ENCODE data around the gene DAAM1. TPM values are rescaled to one million over a fixed set of nuclear protein-coding genes. Genes with fewer than 3 reads are reported as not detected.

DAAM1 gene
- polyA plus RNA-seq, 3 donors: 3.2 to 6.3 (median 4.4) TPM

- no peak overlapping the region for H3K9ac ChIP-seq (ENCODE audit: insufficient read depth, low read length, poor library complexity, severe bottlenecking)
- H3K36me3 ChIP-seq (replicated peaks in 1 of 2; ENCODE audit: control insufficient read depth in 1 of 2, insufficient read depth in 2 of 2, low read length in 2 of 2): no peaks in the 10 kb centered on the region
- no peak overlapping the region for H3K27ac ChIP-seq (ENCODE audit: low read depth in 1 of 2, low read length in 2 of 2)
- intact Hi-C loops (cut with micrococcal nuclease): no loop called here
- 100% methylated on average over 1 of the region's 3 CpGs for WGBS (ENCODE audit: insufficient coverage)
- no peak for DNase-seq
- H3K4me1 ChIP-seq (ENCODE audit: control insufficient read depth in 1 of 2, insufficient read depth in 2 of 2, low read length in 2 of 2): peaks cover 7 to 10% of the 10 kb centered on the region in 2 donors
- H3K27me3 Mint-ChIP-seq (ENCODE audit: low read depth in 3 of 3): peaks cover 2 to 3% (median 3%) of the 10 kb centered on the region in 3 donors
- no peak overlapping the region for H3K4me2 ChIP-seq (replicated peaks; ENCODE audit: extremely low read depth, low read length, poor library complexity, severe bottlenecking)
- no peak overlapping the region for H2AFZ ChIP-seq (ENCODE audit: insufficient read depth, low read depth, low read length, poor library complexity, severe bottlenecking)
- H3K27ac Mint-ChIP-seq: no peak overlapping the region
- H3K4me3 Mint-ChIP-seq: no peak overlapping the region
- no peaks in the 10 kb centered on the region for H3K79me2 ChIP-seq (ENCODE audit: insufficient read depth, low read length)
- no peaks in the 10 kb centered on the region for H3K36me3 Mint-ChIP-seq
- H4K20me1 ChIP-seq (ENCODE audit: insufficient read depth, low read length): no peaks in the 10 kb centered on the region
- H3K4me3 ChIP-seq (replicated peaks in 1 of 3; ENCODE audit: low read depth in 2 of 3, low read length in 3 of 3): no peak overlapping the region
- H3K27me3 ChIP-seq (ENCODE audit: control insufficient read depth in 2 of 2, insufficient read depth in 2 of 2, low read length in 2 of 2): no peaks in the 10 kb centered on the region
- peaks cover 0 to 2% (median 0%) of the 10 kb centered on the region in 7 donors for H3K9me3 Mint-ChIP-seq
- TF ChIP-seq CTCF (IDR thresholded peaks at IDR 0.05): no peak
- H3K9me3 ChIP-seq (replicated peaks in 1 of 2; ENCODE audit: control insufficient read depth in 1 of 2, insufficient read depth in 1 of 2, low read length in 2 of 2): no peaks in the 10 kb centered on the region
- H3K4me1 Mint-ChIP-seq: peaks cover 14% of the 10 kb centered on the region
Measured at GRCh38 chr14:59166258-59166657, 22.2 kb upstream of the DAAM1 start.

GRCh38 chr14:59175404-59175803 is 13.1 kb upstream of the DAAM1 start:
- intact Hi-C loops (cut with micrococcal nuclease): no loop called here
- H3K27me3 ChIP-seq (ENCODE audit: control insufficient read depth in 2 of 2, insufficient read depth in 2 of 2, low read length in 2 of 2): no peaks in the 10 kb centered on the region
- H3K4me3 ChIP-seq (replicated peaks in 1 of 3; ENCODE audit: low read depth in 2 of 3, low read length in 3 of 3): no peak overlapping the region
- TF ChIP-seq CTCF (IDR thresholded peaks at IDR 0.05): no peak
- peaks cover 0 to 2% (median 0%) of the 10 kb centered on the region in 7 donors for H3K9me3 Mint-ChIP-seq
- no peak overlapping the region for H3K27ac ChIP-seq (ENCODE audit: low read depth in 1 of 2, low read length in 2 of 2)
- H3K4me1 Mint-ChIP-seq: peaks cover 5% of the 10 kb centered on the region
- H3K9me3 ChIP-seq (replicated peaks in 1 of 2; ENCODE audit: control insufficient read depth in 1 of 2, insufficient read depth in 1 of 2, low read length in 2 of 2): no peaks in the 10 kb centered on the region
- H3K36me3 Mint-ChIP-seq: no peaks in the 10 kb centered on the region
- no peak for DNase-seq
- H3K27ac Mint-ChIP-seq: no peak overlapping the region
- H3K4me3 Mint-ChIP-seq: no peak overlapping the region
- H3K36me3 ChIP-seq (replicated peaks in 1 of 2; ENCODE audit: control insufficient read depth in 1 of 2, insufficient read depth in 2 of 2, low read length in 2 of 2): no peaks in the 10 kb centered on the region
- H3K79me2 ChIP-seq (ENCODE audit: insufficient read depth, low read length): no peaks in the 10 kb centered on the region
- WGBS (ENCODE audit: insufficient coverage): 81% methylated on average over 2 of the region's 3 CpGs
- no peak overlapping the region for H3K9ac ChIP-seq (ENCODE audit: insufficient read depth, low read length, poor library complexity, severe bottlenecking)
- no peaks in the 10 kb centered on the region for H3K4me1 ChIP-seq (ENCODE audit: control insufficient read depth in 1 of 2, insufficient read depth in 2 of 2, low read length in 2 of 2)
- no peak overlapping the region for H3K4me2 ChIP-seq (replicated peaks; ENCODE audit: extremely low read depth, low read length, poor library complexity, severe bottlenecking)
- H4K20me1 ChIP-seq (ENCODE audit: insufficient read depth, low read length): no peaks in the 10 kb centered on the region
- peaks cover 0 to 3% (median 0%) of the 10 kb centered on the region in 3 donors for H3K27me3 Mint-ChIP-seq (ENCODE audit: low read depth in 3 of 3)
- H2AFZ ChIP-seq (ENCODE audit: insufficient read depth, low read depth, low read length, poor library complexity, severe bottlenecking): no peak overlapping the region
